CD14-positive monocyte (primary cell): ENCODE results near the gene SMIM27. TPM values are rescaled to one million over a fixed set of nuclear protein-coding genes. Genes with fewer than 3 reads are reported as not detected.

ENCODE experiments used
- DNase-seq, 3 donors: peaks; one replicate each; pipeline ENCODE4 v3.0.0-alpha.2; 2011 to 2022
- H2AFZ ChIP-seq: 2 replicates; pipeline ENCODE4 v1.6.0; 2012; ENCODE audit warnings: mild to moderate bottlenecking, low read depth, low read length, inconsistent platforms; ENCODE audit not compliant: insufficient read depth, poor library complexity, severe bottlenecking
- H3K27ac ChIP-seq, 2 donors: 1 replicate in 1 of 2; 2 replicates in 1 of 2; pipeline ENCODE4 v1.5.1; 2012 to 2013; ENCODE audit warnings: low read length in 2 of 2, control low read depth in 1 of 2, inconsistent platforms in 1 of 2, low read depth in 1 of 2, mild to moderate bottlenecking in 1 of 2
- H3K27me3 ChIP-seq, 2 donors: one replicate each; pipeline versions ENCODE4 v1.6.0 to v1.6.1; 2011 to 2013; ENCODE audit warnings: low read length in 2 of 2; ENCODE audit not compliant: control insufficient read depth in 2 of 2, insufficient read depth in 2 of 2
- H3K36me3 ChIP-seq, 2 donors: replicated peaks in 1 of 2; 1 replicate in 1 of 2; 2 replicates in 1 of 2; pipeline versions ENCODE4 v1.5.1 to v1.6.1; 2012 to 2013; ENCODE audit warnings: low read length in 2 of 2, control low read depth in 1 of 2, inconsistent platforms in 1 of 2, mild to moderate bottlenecking in 1 of 2; ENCODE audit not compliant: insufficient read depth in 2 of 2, control insufficient read depth in 1 of 2
- H3K4me1 ChIP-seq, 2 donors: 1 replicate in 1 of 2; 2 replicates in 1 of 2; pipeline versions ENCODE4 v1.5.1 to v1.6.1; 2012 to 2013; ENCODE audit warnings: low read length in 2 of 2, control low read depth in 1 of 2, inconsistent platforms in 1 of 2, mild to moderate bottlenecking in 1 of 2, moderate library complexity in 1 of 2; ENCODE audit not compliant: insufficient read depth in 2 of 2, control insufficient read depth in 1 of 2
- H3K4me2 ChIP-seq: replicated peaks from 2 replicates; pipeline ENCODE3; 2012; ENCODE audit warnings: low read length, moderate library complexity, mild to moderate bottlenecking; ENCODE audit not compliant: poor library complexity, severe bottlenecking; ENCODE audit errors: extremely low read depth
- H3K4me3 ChIP-seq, 3 experiments: fragments of 200-600 bp in 1 of 3; sonication (generic) in 1 of 3; replicated peaks in 1 of 3; 1 replicate in 2 of 3; 2 replicates in 1 of 3; pipeline ENCODE4 v1.5.1; 2011 to 2013; ENCODE audit warnings: low read length in 3 of 3, mild to moderate bottlenecking in 3 of 3, control low read depth in 2 of 3, low read depth in 2 of 3, inconsistent platforms in 1 of 3, moderate library complexity in 1 of 3
- H3K79me2 ChIP-seq: 2 replicates; pipeline ENCODE4 v1.6.0; 2012; ENCODE audit warnings: mild to moderate bottlenecking, control low read depth, inconsistent platforms, low read length, moderate library complexity; ENCODE audit not compliant: insufficient read depth
- H3K9ac ChIP-seq: 2 replicates; pipeline ENCODE4 v1.6.0; 2017; ENCODE audit warnings: low read length, mild to moderate bottlenecking; ENCODE audit not compliant: insufficient read depth, poor library complexity, severe bottlenecking
- H3K9me3 ChIP-seq, 2 donors: replicated peaks in 1 of 2; 1 replicate in 1 of 2; 2 replicates in 1 of 2; pipeline versions ENCODE4 v1.5.1 to v1.6.1; 2012 to 2013; ENCODE audit warnings: low read length in 2 of 2, control low read depth in 1 of 2; ENCODE audit not compliant: control insufficient read depth in 1 of 2, insufficient read depth in 1 of 2
- H4K20me1 ChIP-seq: 2 replicates; pipeline ENCODE4 v1.6.0; 2012; ENCODE audit warnings: mild to moderate bottlenecking, low read length, control low read depth, moderate library complexity; ENCODE audit not compliant: insufficient read depth
- H3K27ac Mint-ChIP-seq, 7 donors: one replicate each; pipeline ENCODE4 v1.8.0; 2020; ENCODE audit warnings: mild to moderate bottlenecking in 7 of 7, mixed read lengths in 7 of 7, moderate library complexity in 6 of 7, inconsistent platforms in 2 of 7
- H3K27me3 Mint-ChIP-seq, 3 donors: one replicate each; pipeline ENCODE4 v1.8.0; 2021 to 2022; ENCODE audit warnings: low read depth in 3 of 3, mild to moderate bottlenecking in 3 of 3, mixed read lengths in 3 of 3, moderate library complexity in 3 of 3, inconsistent platforms in 1 of 3
- H3K36me3 Mint-ChIP-seq, 2 donors: one replicate each; pipeline ENCODE4 v1.8.0; 2020; ENCODE audit warnings: mixed read lengths in 2 of 2, inconsistent platforms in 1 of 2, mild to moderate bottlenecking in 1 of 2
- H3K4me1 Mint-ChIP-seq: one replicate; pipeline ENCODE4 v1.8.0; 2020; ENCODE audit warnings: mild to moderate bottlenecking, mixed read lengths
- H3K4me3 Mint-ChIP-seq, 2 donors: one replicate each; pipeline ENCODE4 v1.8.0; 2020; ENCODE audit warnings: mild to moderate bottlenecking in 2 of 2, mixed read lengths in 2 of 2, moderate library complexity in 1 of 2
- H3K9me3 Mint-ChIP-seq, 7 donors: one replicate each; pipeline ENCODE4 v1.8.0; 2020 to 2022; ENCODE audit warnings: mixed read lengths in 7 of 7, mild to moderate bottlenecking in 6 of 7, moderate library complexity in 6 of 7, inconsistent platforms in 2 of 7
- CTCF ChIP-seq: fragments of 200-600 bp; IDR thresholded peaks from one replicate; pipeline ENCODE4 v1.8.0; 2022; ENCODE audit warnings: antibody characterized with exemption, mild to moderate bottlenecking
- WGBS: methylation state at CpG from one replicate; pipeline ENCODE4 v1.1.5; 2013; ENCODE audit warnings: missing lambda C conversion rate; ENCODE audit not compliant: insufficient coverage; 5-methylcytosine and 5-hydroxymethylcytosine counted together
- intact Hi-C, 2 donors: fragments of 100-400 bp; cut with micrococcal nuclease; formaldehyde crosslinking; loops; one replicate each; pipeline versions ENCODE4 v1.15.0 to v1.15.1; 2023
- polyA plus RNA-seq, 3 donors: library from polyadenylated mRNA; depleted of rRNA in 1 of 3; unstranded in 2 of 3; stranded (reverse) in 1 of 3; fragments of 300-500 nt in 2 of 3; fragments of >200 nt in 1 of 3; fragmentation: Illumina TruSeq in 2 of 3; gene quantifications; 1 replicate in 2 of 3; 2 replicates in 1 of 3; pipeline ENCODE4 v1.2.3, GENCODE V29; 2012 to 2021

The SMIM27 gene
- polyA plus RNA-seq, 3 donors, result 3.4 to 29.5 (median 27.9) TPM

GRCh38 chr9:32574858-32575257 lies 22.7 kb downstream of the SMIM27 start:
- Histone ChIP-seq H3K36me3 (peaks cover 0 to 4% of the 10 kb centered on the region in 2 donors), H4K20me1 (no peaks in the 10 kb centered on the region), H3K79me2 (peaks cover 30% of the 10 kb centered on the region), H2AFZ (no peak overlapping the region), H3K27me3 (peaks cover 3 to 6% of the 10 kb centered on the region in 2 donors), H3K4me1 (peaks cover 14 to 24% of the 10 kb centered on the region in 2 donors), H3K9ac (no peak overlapping the region), H3K9me3 (no peaks in the 10 kb centered on the region), H3K4me2 (no peak overlapping the region), H3K27ac (no peak overlapping the region), H3K4me3 (no peak overlapping the region)
- H3K4me1 Mint-ChIP-seq, result peaks cover 22% of the 10 kb centered on the region
- no peak overlapping the region for H3K4me3 Mint-ChIP-seq
- peaks cover 5 to 6% of the 10 kb centered on the region in 2 donors for H3K36me3 Mint-ChIP-seq
- TF ChIP-seq CTCF, result no peak
- H3K27ac Mint-ChIP-seq, result no peak overlapping the region
- peaks cover 7 to 16% (median 10%) of the 10 kb centered on the region in 3 donors for H3K27me3 Mint-ChIP-seq
- no peak for DNase-seq
- no peaks in the 10 kb centered on the region for H3K9me3 Mint-ChIP-seq
- intact Hi-C loops, result loop anchor here (5.0 to 10.0 kb wide), 3 partner anchors 50 to 427 kb away; partner anchors contain the start of genes APTX (in 1 of the 2) and RIGI (in 1 of the 2)
- WGBS, result no CpG with 5 or more reads among the region's 1 CpG

GRCh38 chr9:32577316-32577715 lies 25.2 kb downstream of the SMIM27 start:
- no peak overlapping the region for H3K4me3 Mint-ChIP-seq
- Histone ChIP-seq H3K79me2 (peaks cover 6% of the 10 kb centered on the region), H3K27me3 (peaks cover 9 to 12% of the 10 kb centered on the region in 2 donors), H4K20me1 (no peaks in the 10 kb centered on the region), H3K9me3 (no peaks in the 10 kb centered on the region), H3K4me3 (no peak overlapping the region), H3K36me3 (no peaks in the 10 kb centered on the region), H3K9ac (no peak overlapping the region), H2AFZ (peak overlapping the region; percentile 37), H3K4me2 (no peak overlapping the region), H3K4me1 (peaks cover 7 to 12% of the 10 kb centered on the region in 2 donors), H3K27ac (no peak overlapping the region)
- no peaks in the 10 kb centered on the region for H3K9me3 Mint-ChIP-seq
- H3K36me3 Mint-ChIP-seq, result no peaks in the 10 kb centered on the region
- peaks cover 8% of the 10 kb centered on the region for H3K4me1 Mint-ChIP-seq
- intact Hi-C loops, result loop anchor here (10.0 kb wide), 2 partner anchors 53 to 397 kb away; partner anchors contain the start of gene RIGI (in 1 of the 2)
- no peak for DNase-seq
- no CpG with 5 or more reads among the region's 3 CpGs for WGBS
- H3K27me3 Mint-ChIP-seq, result peaks cover 12 to 28% (median 13%) of the 10 kb centered on the region in 3 donors
- no peak overlapping the region for H3K27ac Mint-ChIP-seq
- TF ChIP-seq CTCF, result no peak
